Left ventricle myocardium inferior (tissue), 1 donor: Measurements from ENCODE around the gene TRAP1. TPM values are rescaled to one million over a fixed set of nuclear protein-coding genes. Genes with fewer than 3 reads are reported as not detected.

ENCODE experiments used
- DNase-seq: peaks from one replicate; pipeline ENCODE4 v3.0.0-alpha.2; 2020
- H3K27ac ChIP-seq: fragments of 200-600 bp; replicated peaks from 2 replicates; pipeline ENCODE4 v1.8.0; 2021
- H3K27me3 ChIP-seq: fragments of 200-600 bp; 2 replicates; pipeline ENCODE4 v1.8.0; 2021; ENCODE audit warnings: low read depth
- H3K36me3 ChIP-seq: fragments of 200-600 bp; 2 replicates; pipeline ENCODE4 v1.8.0; 2021
- H3K4me1 ChIP-seq: fragments of 200-600 bp; 2 replicates; pipeline ENCODE4 v1.8.0; 2021
- H3K4me3 ChIP-seq: fragments of 200-600 bp; 2 replicates; pipeline ENCODE4 v1.8.0; 2021; ENCODE audit warnings: mild to moderate bottlenecking, moderate library complexity
- H3K9me3 ChIP-seq: fragments of 200-600 bp; replicated peaks from 2 replicates; pipeline ENCODE4 v1.8.0; 2021
- intact Hi-C: fragments of 100-400 bp; cut with micrococcal nuclease; formaldehyde crosslinking; loops from one replicate; pipeline ENCODE4 v1.11.0; 2022
- total RNA-seq: library from RNA; stranded (reverse); fragmentation: NEBNext Ultra II Directional; extraction: Animal tissue kit (Norgen Biotek cat#: 25700); gene quantifications from one replicate; pipeline ENCODE4 v1.2.1, GENCODE V29; 2021
- TF ChIP-seq, protein P1 (sequence below): fragments of 200-600 bp; IDR thresholded peaks from 2 replicates; pipeline ENCODE4 v1.8.0; 2021; ENCODE audit warnings: antibody characterized with exemption, mild to moderate bottlenecking, borderline replicate concordance
- donor health status: DM: no; HTN: yes; CAD: no; lungs with severe emphysema.

TRAP1 gene
- total RNA-seq, 1 donor from 2014 or later = 128 TPM

DNA sequence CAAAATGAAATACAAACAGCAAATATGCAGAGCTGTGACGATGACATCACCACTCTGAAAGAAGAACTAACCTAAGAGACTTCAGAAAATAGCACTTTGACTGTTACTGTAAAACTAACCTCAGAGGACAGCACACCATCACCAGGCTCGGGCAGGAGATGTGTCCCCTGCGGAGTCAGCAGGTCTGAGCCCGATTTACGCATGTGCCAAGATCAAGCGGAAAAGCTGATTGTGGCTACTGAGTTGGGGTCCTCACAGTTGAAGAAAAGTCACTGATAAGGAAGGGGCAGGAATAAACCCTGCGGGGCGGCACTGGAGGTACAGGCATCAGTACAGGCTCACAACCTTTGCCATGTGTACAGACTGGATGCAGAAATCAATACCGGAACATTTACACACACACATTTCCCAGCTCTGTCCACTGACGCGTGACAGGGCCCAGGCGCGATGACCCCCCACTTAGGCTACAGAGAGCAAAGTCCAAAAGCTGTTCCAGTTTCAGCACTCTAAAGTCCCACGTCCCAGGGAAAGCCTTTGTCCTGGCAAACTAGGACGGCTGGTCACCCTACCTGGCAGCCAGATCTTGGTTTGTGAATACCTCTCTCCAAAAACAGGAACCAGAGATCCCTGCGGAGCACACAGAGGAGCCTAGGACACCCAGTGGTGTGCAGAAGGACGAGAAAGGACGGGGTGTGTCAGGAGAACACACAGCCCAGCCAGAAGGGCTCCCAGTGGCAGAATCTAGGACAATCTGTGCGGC is 21.5 kb downstream of the TRAP1 start:
- Histone ChIP-seq H3K9me3 (no peaks in the 10 kb centered on the region), H3K4me3 (no peak overlapping the region), H3K36me3 (no peaks in the 10 kb centered on the region), H3K27me3 (no peaks in the 10 kb centered on the region), H3K27ac (peak overlapping the region; percentile 56), H3K4me1 (peaks cover 21% of the 10 kb centered on the region)
- DNase-seq = no peak
- intact Hi-C loops = no loop called here
- TF ChIP-seq, protein P1, sequence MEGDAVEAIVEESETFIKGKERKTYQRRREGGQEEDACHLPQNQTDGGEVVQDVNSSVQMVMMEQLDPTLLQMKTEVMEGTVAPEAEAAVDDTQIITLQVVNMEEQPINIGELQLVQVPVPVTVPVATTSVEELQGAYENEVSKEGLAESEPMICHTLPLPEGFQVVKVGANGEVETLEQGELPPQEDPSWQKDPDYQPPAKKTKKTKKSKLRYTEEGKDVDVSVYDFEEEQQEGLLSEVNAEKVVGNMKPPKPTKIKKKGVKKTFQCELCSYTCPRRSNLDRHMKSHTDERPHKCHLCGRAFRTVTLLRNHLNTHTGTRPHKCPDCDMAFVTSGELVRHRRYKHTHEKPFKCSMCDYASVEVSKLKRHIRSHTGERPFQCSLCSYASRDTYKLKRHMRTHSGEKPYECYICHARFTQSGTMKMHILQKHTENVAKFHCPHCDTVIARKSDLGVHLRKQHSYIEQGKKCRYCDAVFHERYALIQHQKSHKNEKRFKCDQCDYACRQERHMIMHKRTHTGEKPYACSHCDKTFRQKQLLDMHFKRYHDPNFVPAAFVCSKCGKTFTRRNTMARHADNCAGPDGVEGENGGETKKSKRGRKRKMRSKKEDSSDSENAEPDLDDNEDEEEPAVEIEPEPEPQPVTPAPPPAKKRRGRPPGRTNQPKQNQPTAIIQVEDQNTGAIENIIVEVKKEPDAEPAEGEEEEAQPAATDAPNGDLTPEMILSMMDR = no peak

DNA sequence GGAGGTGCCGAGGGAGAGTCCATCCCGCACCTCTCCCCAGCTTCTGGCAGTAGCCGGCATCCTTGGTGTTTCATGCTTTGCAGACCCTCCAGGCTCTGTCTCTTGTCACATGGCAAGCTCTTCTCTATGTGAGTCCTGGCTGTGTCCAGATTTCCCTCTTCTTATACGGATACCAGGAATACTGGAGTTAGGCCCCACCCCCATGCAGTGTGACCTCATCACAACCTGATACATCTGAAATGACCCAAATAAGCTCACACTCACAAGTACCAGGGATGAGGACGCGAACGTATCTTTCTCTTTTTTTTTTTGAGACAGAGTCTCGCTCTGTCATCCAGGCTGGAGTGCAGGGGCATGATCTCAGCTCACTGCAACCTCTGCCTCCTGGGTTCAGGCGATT is 23.3 kb downstream of the TRAP1 start:
- intact Hi-C loops = no loop called here
- peaks cover 33% of the 10 kb centered on the region for H3K4me1 ChIP-seq
- no peaks in the 10 kb centered on the region for H3K27me3 ChIP-seq
- no peak for DNase-seq
- TF ChIP-seq, protein P1 = no peak
- no peaks in the 10 kb centered on the region for H3K9me3 ChIP-seq
- H3K27ac ChIP-seq = no peak overlapping the region
- no peaks in the 10 kb centered on the region for H3K36me3 ChIP-seq
- no peak overlapping the region for H3K4me3 ChIP-seq

DNA sequence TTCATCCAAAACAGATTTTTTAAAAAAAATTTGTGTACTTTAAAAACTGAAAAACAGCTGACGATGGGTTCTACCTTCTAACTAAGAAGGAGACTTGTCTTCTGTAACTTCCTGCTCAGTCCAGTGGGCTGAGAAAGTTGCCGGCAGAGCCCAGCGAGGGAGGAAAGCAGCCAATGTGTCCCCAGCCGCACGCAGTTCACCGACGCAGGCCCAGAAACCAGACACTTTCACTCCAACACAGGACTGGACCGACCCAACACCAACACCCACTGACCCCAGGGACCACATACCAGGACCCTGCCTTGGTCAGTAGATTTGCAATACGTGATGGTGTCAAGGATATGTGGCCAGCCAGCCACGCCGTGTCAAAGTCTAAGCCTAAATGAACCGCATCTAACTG is 25.6 kb downstream of the TRAP1 start:
- peak overlapping the region; percentile 71 for H3K27ac ChIP-seq
- H3K36me3 ChIP-seq = peaks cover 12% of the 10 kb centered on the region
- intact Hi-C loops = no loop called here
- H3K4me1 ChIP-seq = peaks cover 30% of the 10 kb centered on the region
- TF ChIP-seq, protein P1 = peak; percentile 0
- H3K4me3 ChIP-seq = no peak overlapping the region
- H3K9me3 ChIP-seq = no peaks in the 10 kb centered on the region
- DNase-seq = no peak
- no peaks in the 10 kb centered on the region for H3K27me3 ChIP-seq

DNA sequence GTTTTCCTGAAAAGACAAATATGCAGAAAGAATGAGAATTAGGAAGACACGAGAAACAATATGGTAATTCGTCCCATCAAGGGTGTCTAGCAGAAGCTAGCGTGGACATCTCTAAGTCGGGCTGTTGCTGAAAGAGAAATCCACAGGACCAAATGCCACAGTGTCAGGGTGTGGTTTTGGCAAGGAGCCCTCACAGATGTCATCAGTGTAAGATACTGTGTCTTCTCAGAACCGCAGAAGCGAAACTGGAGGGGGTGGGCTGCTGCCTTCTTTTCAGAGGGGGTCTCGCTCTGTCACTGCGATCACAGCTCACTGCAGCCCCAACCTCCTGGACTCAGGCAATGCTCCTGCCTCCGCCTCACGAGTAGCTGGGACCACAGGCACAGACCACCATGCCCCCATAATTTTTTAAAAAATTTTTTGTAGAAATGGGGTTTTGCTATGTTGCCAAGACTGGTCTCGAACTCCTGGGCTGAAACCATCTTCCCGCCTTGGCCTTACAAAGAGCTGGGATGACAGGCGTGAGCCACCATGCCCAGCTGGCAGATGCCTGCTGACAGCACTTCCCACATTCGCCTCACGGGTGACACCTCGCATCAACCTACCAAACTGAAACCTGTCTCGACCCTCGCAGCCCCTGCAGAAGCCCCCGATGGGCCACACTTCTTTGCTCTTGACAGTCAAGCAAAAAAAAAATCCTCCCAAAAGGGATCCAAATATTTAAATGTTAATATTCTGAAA is 26.2 kb downstream of the TRAP1 start:
- Histone ChIP-seq H3K27ac (peak overlapping the region; percentile 71), H3K4me1 (peaks cover 24% of the 10 kb centered on the region), H3K36me3 (peaks cover 18% of the 10 kb centered on the region), H3K9me3 (no peaks in the 10 kb centered on the region), H3K27me3 (no peaks in the 10 kb centered on the region), H3K4me3 (peak overlapping the region; percentile 59)
- intact Hi-C loops = no loop called here
- TF ChIP-seq, protein P1 = peak; percentile 18
- no peak for DNase-seq

DNA sequence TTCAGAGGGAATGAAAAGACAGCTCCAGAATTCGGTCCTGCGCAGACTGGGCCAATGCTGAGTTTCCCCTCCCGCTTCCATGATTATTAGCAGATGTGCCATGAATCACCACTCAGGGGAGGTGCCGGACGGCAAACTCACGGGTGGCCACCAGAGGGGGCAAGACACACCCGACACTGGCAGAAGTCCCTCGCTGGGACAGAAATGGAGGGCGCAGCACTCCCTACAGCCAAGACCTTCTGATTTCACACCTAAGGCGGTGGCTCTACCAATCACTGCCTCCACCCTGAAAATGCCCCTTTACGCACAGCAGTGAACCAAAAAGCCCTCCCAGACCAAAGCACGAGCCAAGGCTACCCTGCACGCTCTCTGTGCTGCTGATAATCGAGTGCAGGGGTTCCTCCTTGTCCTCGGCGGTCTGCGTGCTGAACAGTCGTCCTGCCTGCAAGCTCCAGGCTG is 26.8 kb downstream of the TRAP1 start:
- Histone ChIP-seq H3K4me3 (peak overlapping the region; percentile 59), H3K27me3 (no peaks in the 10 kb centered on the region), H3K27ac (peak overlapping the region; percentile 71), H3K9me3 (no peaks in the 10 kb centered on the region), H3K36me3 (peaks cover 25% of the 10 kb centered on the region), H3K4me1 (peaks cover 18% of the 10 kb centered on the region)
- intact Hi-C loops = no loop called here
- DNase-seq = peak; percentile 91
- TF ChIP-seq, protein P1 = peak; percentile 98
